GM18508 (cell line): ENCODE data around the gene SGPL1.
"Not testable (repeated sequence)": the region's sequence is repeated elsewhere in the genome, so short reads cannot be mapped to it uniquely, and the experiment has no call there.

Experiments
- ATAC-seq: cut with Tn5 transposase; IDR thresholded peaks from one replicate; pipeline ENCODE4 v1.9.1; 2021; ENCODE audit warnings: moderate number of reproducible peaks; ENCODE audit not compliant: insufficient read depth, unreplicated experiment

Gene SGPL1, protein sequence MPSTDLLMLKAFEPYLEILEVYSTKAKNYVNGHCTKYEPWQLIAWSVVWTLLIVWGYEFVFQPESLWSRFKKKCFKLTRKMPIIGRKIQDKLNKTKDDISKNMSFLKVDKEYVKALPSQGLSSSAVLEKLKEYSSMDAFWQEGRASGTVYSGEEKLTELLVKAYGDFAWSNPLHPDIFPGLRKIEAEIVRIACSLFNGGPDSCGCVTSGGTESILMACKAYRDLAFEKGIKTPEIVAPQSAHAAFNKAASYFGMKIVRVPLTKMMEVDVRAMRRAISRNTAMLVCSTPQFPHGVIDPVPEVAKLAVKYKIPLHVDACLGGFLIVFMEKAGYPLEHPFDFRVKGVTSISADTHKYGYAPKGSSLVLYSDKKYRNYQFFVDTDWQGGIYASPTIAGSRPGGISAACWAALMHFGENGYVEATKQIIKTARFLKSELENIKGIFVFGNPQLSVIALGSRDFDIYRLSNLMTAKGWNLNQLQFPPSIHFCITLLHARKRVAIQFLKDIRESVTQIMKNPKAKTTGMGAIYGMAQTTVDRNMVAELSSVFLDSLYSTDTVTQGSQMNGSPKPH

DNA sequence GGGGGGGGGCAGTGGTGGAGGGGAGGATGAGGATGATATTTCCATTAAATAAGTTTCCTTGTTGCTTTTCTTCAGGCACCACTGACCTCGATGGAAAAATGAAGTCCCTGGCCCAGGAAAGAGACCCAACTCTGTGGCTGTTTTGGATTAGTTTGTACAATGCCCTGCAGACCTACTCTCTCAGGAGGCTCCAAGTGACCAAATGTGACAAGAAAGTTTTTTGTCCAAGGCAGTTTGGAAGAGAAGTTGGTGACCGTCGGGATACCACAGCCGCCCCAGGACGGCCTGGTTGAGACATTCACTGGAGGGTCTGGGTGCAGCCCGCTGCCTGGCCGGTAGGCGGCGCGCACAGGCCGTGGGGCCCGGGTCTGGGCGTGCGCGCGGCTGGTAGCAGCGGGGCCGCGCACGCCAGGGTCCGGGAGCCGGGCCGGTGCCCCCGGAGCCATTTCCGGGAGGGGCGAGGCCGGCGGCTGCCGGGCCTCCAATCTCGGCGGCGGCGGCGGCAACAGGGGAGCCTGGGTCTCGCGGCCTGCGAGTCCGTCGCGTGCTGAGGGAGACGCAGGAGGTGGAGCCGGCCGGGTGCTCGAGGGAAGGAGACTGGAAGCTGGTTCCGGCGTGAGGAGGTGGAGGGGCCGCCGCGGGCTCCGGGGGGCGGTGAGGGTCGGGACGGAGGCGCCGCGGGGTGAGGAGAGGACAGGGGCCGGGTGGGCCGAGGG lies at the start of gene SGPL1:
SGPL1 (plus strand) TSS at position 445 of the 716 bp plus-strand sequence. CDS start 906 bp downstream, outside the sequence.
- no peak for ATAC-seq

GRCh38 chr10:70768026-70768685 lies 47.6 kb upstream of the SGPL1 start:
- ATAC-seq, result not testable (repeated sequence)

DNA sequence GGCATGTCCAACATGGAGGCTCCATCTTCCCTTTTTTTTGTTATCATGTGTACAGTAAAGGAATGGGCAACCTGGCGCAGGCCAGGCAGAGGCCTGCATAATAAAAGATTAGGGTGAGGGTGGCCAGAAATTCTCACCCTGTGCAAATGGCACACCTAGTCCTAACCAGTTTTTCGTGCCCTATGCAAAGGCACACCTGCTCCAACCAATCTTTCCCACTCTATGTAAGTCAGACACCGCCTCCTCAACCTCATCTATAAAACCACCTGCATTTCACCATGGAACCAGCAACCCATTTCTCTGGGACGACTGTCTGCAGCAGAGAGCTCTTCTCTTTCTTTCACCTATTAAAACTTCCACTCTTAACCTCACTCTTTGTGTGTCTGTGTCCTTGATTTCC lies 46.6 kb upstream of the SGPL1 start:
- ATAC-seq, result no peak

- no peak for ATAC-seq
Measured at GRCh38 chr10:70770001-70770400, 45.7 kb upstream of the SGPL1 start.

DNA sequence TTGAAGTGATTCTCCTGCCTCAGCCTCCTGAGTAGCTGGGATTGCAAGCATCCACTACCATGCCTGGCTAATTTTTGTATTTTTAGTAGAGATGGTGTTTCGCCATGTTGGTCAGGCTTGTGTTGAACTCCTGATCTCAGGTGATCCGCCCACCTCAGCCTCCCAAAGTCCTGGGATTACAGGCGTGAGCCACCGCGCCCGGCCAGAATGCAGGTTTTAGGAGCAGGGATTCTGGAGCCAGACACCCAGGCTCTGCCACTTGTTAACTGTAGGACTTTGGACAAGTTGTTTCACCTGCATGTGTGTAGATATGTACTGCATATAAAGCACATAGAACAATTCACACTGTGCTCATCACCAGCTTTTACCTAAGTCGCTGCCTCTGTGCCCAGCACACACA lies 45.2 kb upstream of the SGPL1 start:
- not testable (repeated sequence) for ATAC-seq

- ATAC-seq, result no peak
Measured at GRCh38 chr10:70771311-70772194, 44.2 kb upstream of the SGPL1 start.

DNA sequence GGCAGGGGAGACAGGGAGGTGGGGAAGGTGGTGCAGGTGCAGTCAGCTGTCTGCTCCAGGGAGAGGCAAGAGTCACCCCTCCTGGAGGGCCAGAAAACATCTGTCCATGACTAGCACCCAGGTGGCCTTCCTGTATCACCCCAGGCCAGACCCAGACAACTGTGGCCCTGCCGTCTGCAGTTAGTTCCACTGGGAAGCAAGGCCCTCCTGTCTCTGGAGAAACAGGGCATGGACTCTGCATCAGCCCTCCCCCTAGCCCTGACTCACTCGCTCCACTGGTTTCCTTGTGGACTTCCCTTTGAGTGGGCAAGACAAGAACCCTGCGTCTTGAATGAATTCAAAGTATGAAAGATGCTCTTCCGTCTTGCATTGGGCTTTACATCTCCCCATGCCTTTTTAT lies 43.1 kb upstream of the SGPL1 start:
- no peak for ATAC-seq

DNA sequence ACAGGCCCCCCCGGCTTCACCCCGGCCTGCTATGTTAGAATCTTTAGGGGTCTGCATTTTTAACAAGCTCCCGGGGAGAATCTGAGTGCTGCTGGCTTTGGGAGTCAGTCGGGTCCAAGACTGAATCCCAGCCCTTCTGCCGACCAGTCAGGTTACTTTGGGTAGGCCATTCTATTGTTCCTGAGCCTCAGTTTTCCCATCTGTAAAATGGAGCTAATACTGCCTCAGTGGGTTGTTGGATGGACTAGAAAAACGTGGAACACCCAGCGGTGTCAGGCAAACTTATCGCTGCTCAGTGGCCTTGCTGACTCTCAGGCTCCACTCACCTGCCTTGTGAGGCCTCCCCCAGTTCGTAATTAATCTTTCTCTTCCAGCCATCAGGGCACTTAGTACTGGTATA lies 42.3 kb upstream of the SGPL1 start:
- ATAC-seq, result no peak

DNA sequence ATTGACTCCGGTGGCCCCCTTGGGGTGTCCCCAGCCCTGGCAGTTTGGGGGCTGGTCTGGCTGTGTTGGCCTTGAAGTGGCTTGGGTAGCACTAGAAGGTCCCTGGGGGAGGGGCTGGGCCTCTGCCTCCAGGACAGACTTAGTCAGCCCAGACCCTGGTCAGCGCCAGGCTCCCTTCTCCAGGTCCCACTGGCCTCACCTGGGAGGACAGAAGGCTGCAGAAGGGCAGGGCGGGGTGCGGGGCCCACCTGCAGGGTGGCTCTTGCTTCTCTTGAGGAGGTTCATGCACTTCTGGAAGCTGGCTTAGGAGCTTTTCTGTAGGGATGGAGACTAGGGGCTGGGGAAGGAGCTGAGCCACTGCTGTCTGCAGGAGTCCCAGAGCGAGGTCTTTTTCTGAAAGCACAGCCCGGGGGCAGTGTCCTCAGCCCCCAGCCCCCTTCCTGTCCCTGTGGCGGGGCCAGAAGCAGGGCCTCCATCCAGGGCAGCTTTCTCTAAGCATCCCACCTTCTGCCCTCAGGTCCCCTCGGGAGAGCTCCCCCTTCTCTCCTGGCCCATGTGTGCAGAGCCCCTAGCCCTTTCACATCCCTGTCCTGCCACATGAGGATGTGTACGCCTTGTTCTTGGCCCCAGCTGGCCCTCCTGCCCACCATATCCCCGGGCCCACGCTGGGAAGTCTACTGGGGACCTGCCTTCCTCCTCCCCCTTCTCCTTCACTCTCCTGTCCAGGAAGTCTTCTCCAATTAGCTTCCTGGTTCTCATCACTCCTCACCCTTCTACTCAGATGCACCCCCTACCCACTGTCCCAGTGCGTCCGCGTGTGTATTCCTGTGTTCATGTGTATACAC lies 41.6 kb upstream of the SGPL1 start:
- no peak for ATAC-seq

GRCh38 chr10:70774810-70775678 lies 40.7 kb upstream of the SGPL1 start:
- ATAC-seq, result no peak

DNA sequence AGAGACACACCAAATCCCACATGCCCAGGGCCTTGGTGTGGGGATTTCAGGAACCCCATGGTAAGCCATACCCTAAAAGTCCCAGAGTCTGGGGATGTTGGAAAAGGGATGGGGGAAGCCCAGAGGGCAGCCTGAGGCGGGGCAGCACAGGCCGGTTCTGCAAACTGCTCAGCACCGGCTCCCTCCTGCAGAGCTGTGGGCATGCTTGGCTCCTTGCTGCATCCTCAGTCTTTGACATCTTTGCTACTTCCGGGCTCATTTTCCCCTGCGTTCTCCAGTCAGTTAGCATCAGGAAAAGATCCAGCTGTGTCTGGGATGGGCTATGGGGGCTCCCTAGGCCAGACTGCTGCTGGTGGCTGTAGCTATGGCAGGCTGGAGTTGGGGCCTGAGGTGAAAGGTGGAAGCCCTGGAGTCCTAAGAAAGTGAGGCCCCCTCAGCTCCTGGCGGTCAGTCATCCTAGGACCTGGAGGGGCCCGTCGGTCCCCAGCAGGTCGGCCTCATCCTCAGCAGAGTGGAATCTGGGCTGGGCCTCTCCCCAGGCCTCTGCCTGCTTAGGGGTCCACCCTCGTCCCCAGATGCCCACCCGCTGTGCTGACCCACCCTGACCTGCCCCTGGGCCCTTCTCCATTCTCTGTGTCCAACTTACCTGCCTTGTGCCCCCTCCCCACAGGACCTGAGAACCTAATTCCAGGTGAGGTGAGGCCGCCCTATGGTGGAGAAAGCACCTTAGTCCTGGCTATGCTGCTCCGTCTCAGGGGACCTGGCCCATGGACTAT lies 39.9 kb upstream of the SGPL1 start:
- ATAC-seq, result no peak

- ATAC-seq, result no peak
Measured at GRCh38 chr10:70776455-70777005, 39.2 kb upstream of the SGPL1 start.

- no peak for ATAC-seq
Measured at GRCh38 chr10:70777063-70777875, 38.5 kb upstream of the SGPL1 start.

DNA sequence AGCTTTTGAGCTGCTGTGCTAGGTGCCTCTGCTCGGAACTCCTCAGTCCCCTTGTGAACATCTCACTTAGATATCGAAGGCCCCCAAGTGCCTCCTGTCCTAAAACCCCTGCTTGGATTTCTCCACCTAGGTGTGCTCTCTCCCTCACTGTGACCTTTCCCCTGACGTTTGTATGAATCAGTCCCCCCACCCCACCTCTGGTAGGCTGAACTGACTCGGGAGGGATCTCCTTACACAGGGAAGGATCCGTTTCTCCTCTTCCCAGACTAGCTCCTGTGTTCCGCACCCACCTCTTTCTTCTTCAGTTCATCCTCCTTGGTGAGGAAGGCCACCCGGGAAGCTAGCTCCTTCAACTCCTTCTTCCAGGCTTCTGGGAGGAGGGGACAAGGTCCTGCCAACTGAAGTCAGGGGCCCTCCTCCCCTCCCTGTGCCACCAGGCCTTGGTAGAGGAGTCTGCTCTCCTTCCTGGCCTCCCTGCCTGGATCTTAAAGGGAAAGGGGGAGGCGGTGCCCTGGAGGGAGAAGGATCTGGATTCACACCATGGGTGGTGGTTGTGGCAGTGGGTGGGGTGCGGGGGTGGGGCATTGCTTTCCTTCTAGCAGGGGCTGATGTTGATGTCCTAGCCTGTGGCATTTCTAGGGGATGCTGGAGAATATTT lies 37.4 kb upstream of the SGPL1 start:
- no peak for ATAC-seq

GRCh38 chr10:70779088-70779487 lies 36.7 kb upstream of the SGPL1 start:
- ATAC-seq, result no peak
